NCI-H524 (cell line): ENCODE results near the gene NOC3L.
"Not testable (repeated sequence)": the region's sequence is repeated elsewhere in the genome, so short reads cannot be mapped to it uniquely, and the experiment has no call there.

Experiments used
- DNase-seq, 2 experiments: peaks; one replicate each; lab custom pipeline; 2025; lab: John Stamatoyannopoulos, UW

Gene NOC3L

GRCh38 chr10:94361171-94361794 is 1.5 kb downstream of the NOC3L start:
- no peak for DNase-seq

- DNase-seq = no peak
These were observed 4.3 kb downstream of the NOC3L start for GRCh38 chr10:94358480-94358879.

- no peak for DNase-seq
These were observed 5.5 kb downstream of the NOC3L start for GRCh38 chr10:94357193-94357592.

GRCh38 chr10:94355841-94356240 is 6.9 kb downstream of the NOC3L start:
- DNase-seq = no peak

GRCh38 chr10:94353336-94353735 is 9.4 kb downstream of the NOC3L start:
- DNase-seq = no peak

GRCh38 chr10:94351089-94351488 is 11.7 kb downstream of the NOC3L start:
- DNase-seq = no peak

GRCh38 chr10:94350500-94350899 is 12.2 kb downstream of the NOC3L start:
- DNase-seq = not testable (repeated sequence)

- no peak for DNase-seq
These were observed 13.4 kb downstream of the NOC3L start for GRCh38 chr10:94349327-94349726.

- DNase-seq = no peak
These were observed 18.1 kb downstream of the NOC3L start for GRCh38 chr10:94344522-94345122.

- DNase-seq = no peak
These were observed 19.6 kb downstream of the NOC3L start for GRCh38 chr10:94343151-94343550.

- no peak for DNase-seq
These were observed 27.9 kb downstream of the NOC3L start for GRCh38 chr10:94334857-94335256.

- no peak for DNase-seq
These were observed 29.7 kb downstream of the NOC3L start for GRCh38 chr10:94333051-94333450.

GRCh38 chr10:94328613-94329012 is 34.1 kb downstream of the NOC3L start:
- DNase-seq = no peak

- DNase-seq = no peak
These were observed 35.1 kb downstream of the NOC3L start for GRCh38 chr10:94327649-94328048.

GRCh38 chr10:94324609-94325233 is 38.0 kb downstream of the NOC3L start:
- no peak for DNase-seq

GRCh38 chr10:94320285-94320914 is 42.3 kb downstream of the NOC3L start:
- peak in 1 of 2 experiments; percentile 39 for DNase-seq

GRCh38 chr10:94316560-94316959 is 46.2 kb downstream of the NOC3L start:
- no peak for DNase-seq

- DNase-seq = no peak
These were observed 46.7 kb downstream of the NOC3L start for GRCh38 chr10:94315975-94316464.

GRCh38 chr10:94315024-94315451 is 47.7 kb downstream of the NOC3L start:
- DNase-seq = peak; percentile 17 to 47

GRCh38 chr10:94310369-94310768 is 52.4 kb downstream of the NOC3L start:
- no peak for DNase-seq

- DNase-seq = no peak
These were observed 53.9 kb downstream of the NOC3L start for GRCh38 chr10:94308866-94309265.

GRCh38 chr10:94307046-94307615 is 55.6 kb downstream of the NOC3L start:
- DNase-seq = no peak
